Endothelial cell of hepatic sinusoid (primary cell): ENCODE measurements around the gene KIF2C.
"Not testable (repeated sequence)": the region's sequence is repeated elsewhere in the genome, so short reads cannot be mapped to it uniquely, and the experiment has no call there.

Source experiments
- in situ Hi-C: cut with HindIII; loops from 2 replicates; pipeline ENCODE4 v1.10.0; 2017; ENCODE audit warnings: low sequenced_read_pairs

The KIF2C gene

DNA sequence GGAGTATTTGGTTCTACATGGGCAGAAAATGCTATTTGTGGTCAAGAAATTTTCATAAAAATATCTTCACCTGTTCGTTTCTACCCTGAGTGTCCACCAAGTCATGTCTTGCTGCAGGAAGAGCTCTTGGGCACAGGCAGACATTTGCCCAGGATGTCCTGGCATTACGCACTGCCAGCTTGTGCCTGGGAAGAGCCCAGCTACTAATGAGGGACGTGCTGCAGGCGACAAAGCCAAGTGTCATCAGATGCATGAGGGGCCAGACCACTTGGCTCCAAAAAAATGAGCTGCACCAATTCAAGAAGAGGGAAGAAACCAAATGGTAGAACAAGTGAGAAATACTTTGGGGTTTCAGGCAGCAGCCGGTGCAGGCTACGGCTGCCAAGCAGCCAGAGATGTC is 21.5 kb upstream of the KIF2C start:
- in situ Hi-C loops = no loop called here

DNA sequence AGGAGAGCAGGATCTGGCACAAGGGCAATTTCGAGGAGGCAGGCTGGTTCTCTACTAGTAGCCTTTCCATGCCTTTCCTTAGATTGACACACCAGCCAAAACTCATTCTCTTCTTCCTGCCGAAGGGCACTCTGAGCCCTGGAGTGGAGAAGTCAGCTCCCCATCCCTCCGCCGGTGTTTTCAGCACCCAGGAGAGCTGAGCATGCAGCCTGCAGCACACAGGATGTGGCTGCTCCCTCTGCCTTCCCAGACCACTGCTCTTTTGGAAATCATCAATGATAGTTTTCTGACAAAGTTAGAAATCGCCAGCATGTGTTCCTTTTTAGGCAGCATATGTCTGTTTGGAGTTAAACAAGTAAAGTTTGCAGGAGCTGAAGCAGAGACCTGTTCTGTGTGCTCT is 20.3 kb upstream of the KIF2C start:
- in situ Hi-C loops = no loop called here

GRCh38 chr1:44720281-44720680 is 19.4 kb upstream of the KIF2C start:
- in situ Hi-C loops = no loop called here

DNA sequence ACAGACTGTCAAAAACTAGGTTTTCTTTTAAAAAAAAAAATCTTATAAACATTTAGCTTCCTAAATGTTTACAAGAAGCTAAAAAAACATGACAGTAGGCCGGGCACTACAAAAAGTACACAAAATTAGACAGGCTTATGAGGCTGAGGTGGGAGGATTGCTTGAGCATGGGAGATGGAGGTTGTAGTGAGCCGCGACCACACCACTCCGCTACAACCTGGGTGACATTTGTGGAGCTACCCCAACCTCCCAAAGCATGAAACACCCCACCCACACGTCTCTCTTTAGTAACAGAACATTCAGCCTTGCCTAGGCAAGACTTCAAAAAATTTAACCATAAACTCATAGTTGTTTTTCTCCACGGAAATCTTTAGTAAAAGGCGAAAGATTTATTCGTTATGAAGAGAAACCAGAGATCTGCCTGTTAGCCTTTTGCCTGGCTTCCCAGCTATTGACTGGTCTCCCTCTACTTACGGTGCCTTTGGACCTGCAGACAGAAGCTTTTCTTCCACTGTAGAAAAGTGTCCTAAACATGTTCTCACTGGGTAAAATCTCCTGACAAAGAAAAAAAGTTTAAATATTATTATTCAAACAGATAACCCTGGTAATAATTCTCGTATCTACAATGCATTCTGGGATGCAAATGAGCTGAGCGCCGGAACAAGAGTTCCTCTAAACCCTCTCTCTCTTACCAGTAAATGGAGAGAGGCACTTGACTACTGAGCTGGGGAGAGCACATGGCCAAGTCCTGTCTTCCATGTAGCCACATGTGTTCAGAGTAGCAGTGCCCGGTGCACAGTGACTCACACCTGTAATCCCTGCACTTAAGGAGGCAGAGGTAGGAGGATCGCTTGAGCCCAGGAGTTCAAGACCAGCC is 17.9 kb upstream of the KIF2C start:
- in situ Hi-C loops = no loop called here

- in situ Hi-C loops = no loop called here
Observed at GRCh38 chr1:44723064-44723463, 16.6 kb upstream of the KIF2C start.

- in situ Hi-C loops = no loop called here
Observed at GRCh38 chr1:44723496-44724295, 15.9 kb upstream of the KIF2C start.

- in situ Hi-C loops = no loop called here
Observed at GRCh38 chr1:44724296-44724954, 15.2 kb upstream of the KIF2C start.

GRCh38 chr1:44724955-44725698 is 14.5 kb upstream of the KIF2C start:
- in situ Hi-C loops = loop anchor here (5.0 kb wide), 1 partner anchor 52 kb away; the partner anchor contains the start of gene RPS8

DNA sequence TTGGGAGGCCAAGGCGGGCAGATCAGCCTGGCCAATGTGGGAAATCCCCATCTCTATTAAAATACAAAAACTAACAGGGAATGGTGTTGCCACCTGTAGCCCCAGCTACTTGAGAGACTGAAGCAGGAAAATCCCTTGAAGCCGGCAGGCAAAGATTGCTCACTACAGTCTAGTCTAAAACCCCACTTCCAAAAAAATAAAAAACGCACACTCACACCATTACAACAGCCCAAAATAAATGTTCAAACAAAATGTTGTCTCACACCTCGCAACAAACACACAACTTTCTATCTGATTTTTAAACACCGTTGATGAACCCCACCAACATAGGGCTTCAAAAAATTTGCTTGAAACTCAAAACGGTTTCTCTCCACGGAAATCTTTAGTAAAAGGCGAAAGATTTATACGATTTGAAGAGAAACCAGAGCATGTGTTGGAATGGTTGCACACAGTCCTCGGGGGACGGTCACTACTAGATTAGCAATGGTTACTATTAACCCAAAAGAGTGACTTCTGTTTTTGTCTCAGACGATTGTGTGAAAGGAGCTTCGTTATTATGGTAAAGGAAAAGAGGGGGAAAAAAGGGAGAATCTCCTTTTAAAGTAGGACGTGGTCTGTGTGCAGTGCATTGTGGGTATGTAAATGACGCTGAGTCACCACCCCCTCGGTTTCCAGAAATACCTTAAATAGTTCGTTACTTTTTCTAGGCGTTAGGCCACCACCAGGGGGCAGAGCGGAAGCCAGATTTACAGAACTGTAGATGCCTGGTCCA is 8.7 kb upstream of the KIF2C start, which contains the start of gene RNU5D-1:
Gene RNU5D-1, minus strand, starts transcription at position 430 of the 772 bp plus-strand sequence.
- in situ Hi-C loops = no loop called here

DNA sequence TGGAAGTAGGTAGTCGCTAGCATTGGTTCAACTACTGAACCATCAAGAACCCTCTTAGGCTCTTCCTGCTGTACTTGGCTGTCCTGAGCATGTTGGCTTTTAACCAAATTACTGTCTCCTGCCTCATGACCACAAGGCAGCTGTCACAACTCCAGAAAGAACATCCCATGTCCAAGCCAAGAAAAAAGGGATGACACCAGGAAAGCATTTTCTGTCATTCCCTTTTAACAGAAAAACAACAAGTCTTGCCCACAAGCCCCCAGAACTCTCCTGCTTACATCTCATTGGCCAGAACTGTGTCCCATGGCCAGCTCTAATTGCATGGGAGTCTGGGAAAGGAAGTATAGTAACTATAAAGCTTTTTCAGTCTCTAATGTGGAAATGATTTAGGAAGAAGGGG is 6.3 kb upstream of the KIF2C start:
- in situ Hi-C loops = no loop called here

DNA sequence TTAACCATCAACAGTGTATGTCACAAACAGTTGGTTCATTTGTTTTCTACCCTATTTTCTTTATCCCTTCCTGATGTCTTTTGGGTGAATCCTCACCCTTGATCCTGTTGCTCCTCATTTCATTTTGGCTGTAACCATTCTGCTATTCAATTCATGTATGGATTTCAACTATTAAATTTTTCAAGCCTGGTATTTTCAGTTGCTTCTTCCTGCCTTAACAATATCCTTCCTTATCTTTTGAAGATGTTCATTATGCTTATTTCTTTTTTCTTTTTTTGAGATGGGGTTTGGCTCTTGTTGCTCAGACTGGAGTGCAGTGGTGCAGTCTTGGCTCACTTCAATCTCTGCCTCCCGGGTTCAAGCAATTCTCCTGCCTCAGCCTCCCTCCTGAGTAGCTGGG is 5.9 kb upstream of the KIF2C start:
- in situ Hi-C loops = no loop called here

- in situ Hi-C loops = no loop called here
Observed at GRCh38 chr1:44735992-44736391, 3.6 kb upstream of the KIF2C start.

- in situ Hi-C loops = not testable (repeated sequence)
Observed at GRCh38 chr1:44738953-44739306, 707 bp upstream of the KIF2C start.

DNA sequence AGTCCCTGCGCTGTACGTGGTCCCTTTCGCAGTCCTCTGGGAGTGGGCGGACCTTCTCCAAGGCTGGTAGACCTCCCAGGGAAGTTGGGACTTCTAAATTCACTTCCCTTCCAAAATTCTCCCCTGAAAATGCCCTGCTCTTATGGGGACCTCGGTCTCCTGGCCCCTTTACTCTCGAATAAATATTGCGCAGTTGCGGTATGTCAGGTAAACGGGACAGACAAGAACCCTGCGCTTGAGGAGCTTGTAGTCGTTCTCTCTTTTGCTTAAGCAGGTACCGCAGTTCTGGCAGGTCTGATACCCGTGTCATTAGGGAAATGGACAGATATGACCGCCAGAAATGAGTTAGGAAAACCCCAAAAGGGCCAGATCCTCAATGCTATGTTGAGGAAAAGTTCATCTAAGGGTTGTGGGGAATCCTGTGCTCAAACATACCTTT is 561 bp downstream of the KIF2C start:
- in situ Hi-C loops = no loop called here

DNA sequence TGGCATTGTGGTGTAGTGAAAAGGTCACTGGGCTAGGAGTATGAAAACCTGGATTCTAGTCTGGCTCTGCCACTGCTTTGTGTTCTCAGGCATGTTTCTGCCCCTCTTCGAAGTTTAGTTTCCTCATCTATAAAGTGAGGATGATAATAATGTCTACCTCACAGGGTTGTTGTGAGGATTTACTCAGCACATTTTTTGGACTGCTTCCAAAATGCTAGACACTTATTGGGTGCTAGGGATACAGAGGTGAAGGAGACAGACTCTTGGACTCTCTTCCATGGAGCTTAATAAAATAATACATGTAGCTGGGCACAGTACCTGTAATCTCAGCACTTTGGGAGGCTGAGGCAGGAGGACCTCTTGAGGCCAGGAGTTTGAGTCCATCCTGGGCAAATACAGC is 3.6 kb downstream of the KIF2C start:
- in situ Hi-C loops = no loop called here

- in situ Hi-C loops = no loop called here
Observed at GRCh38 chr1:44747878-44748277, 8.2 kb downstream of the KIF2C start.

- in situ Hi-C loops = no loop called here
Observed at GRCh38 chr1:44757420-44757819, 17.8 kb downstream of the KIF2C start.

- in situ Hi-C loops = no loop called here
Observed at GRCh38 chr1:44759077-44759476, 19.4 kb downstream of the KIF2C start.

- in situ Hi-C loops = no loop called here
Observed at GRCh38 chr1:44760876-44761275, 21.2 kb downstream of the KIF2C start.

DNA sequence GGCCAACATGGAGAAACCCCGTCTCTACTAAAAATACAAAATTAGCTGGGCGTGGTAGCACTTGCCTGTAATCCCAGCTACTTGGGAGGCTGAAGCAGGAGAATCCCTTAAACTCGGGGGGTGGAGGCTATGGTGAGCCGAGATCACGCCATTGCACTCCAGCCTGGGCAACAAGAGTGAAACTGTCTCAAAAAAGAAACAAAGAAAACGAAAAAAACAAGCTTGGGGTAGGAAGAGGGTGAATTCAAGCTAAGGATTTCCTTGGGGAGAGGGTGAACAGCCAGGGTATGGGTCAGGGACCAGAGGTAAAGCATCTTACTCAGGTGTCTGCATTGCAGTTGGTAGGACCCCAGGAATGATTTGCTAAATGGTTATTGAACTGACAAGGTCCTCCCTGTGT is 26.8 kb downstream of the KIF2C start:
- in situ Hi-C loops = not testable (repeated sequence)
